ENCODE results near the gene ENOX1.

Gene ENOX1

GRCh38 chr13:43546251-43546650 is 240.5 kb downstream of the ENOX1 start:
- no peak for DNase-seq (ENCODE audit: low read depth in 2 of 2)

GRCh38 chr13:43545317-43545874 is 241.4 kb downstream of the ENOX1 start:
- no peak for DNase-seq (ENCODE audit: low read depth in 2 of 2)

GRCh38 chr13:43544631-43545030 is 242.1 kb downstream of the ENOX1 start:
- DNase-seq (ENCODE audit: low read depth in 2 of 2) = no peak

GRCh38 chr13:43544011-43544410 is 242.8 kb downstream of the ENOX1 start:
- no peak for DNase-seq (ENCODE audit: low read depth in 2 of 2)

GRCh38 chr13:43543331-43543730 is 243.4 kb downstream of the ENOX1 start:
- DNase-seq (ENCODE audit: low read depth in 2 of 2) = no peak

- no peak for DNase-seq (ENCODE audit: low read depth in 2 of 2)
Measured at GRCh38 chr13:43537124-43537523, 249.6 kb downstream of the ENOX1 start.

- no peak for DNase-seq (ENCODE audit: low read depth in 2 of 2)
Measured at GRCh38 chr13:43529796-43530195, 257.0 kb downstream of the ENOX1 start.

- no peak for DNase-seq (ENCODE audit: low read depth in 2 of 2)
Measured at GRCh38 chr13:43528992-43529391, 257.8 kb downstream of the ENOX1 start.

GRCh38 chr13:43522788-43523187 is 264.0 kb downstream of the ENOX1 start:
- DNase-seq (ENCODE audit: low read depth in 2 of 2) = no peak

- no peak for DNase-seq (ENCODE audit: low read depth in 2 of 2)
Measured at GRCh38 chr13:43520351-43520750, 266.4 kb downstream of the ENOX1 start.

- DNase-seq (ENCODE audit: low read depth in 2 of 2) = no peak
Measured at GRCh38 chr13:43518833-43519232, 267.9 kb downstream of the ENOX1 start.

GRCh38 chr13:43516401-43516833 is 270.4 kb downstream of the ENOX1 start:
- no peak for DNase-seq (ENCODE audit: low read depth in 2 of 2)

- no peak for DNase-seq (ENCODE audit: low read depth in 2 of 2)
Measured at GRCh38 chr13:43515531-43515930, 271.2 kb downstream of the ENOX1 start.

GRCh38 chr13:43514311-43514710 is 272.5 kb downstream of the ENOX1 start:
- no peak for DNase-seq (ENCODE audit: low read depth in 2 of 2)

- no peak for DNase-seq (ENCODE audit: low read depth in 2 of 2)
Measured at GRCh38 chr13:43512221-43512620, 274.6 kb downstream of the ENOX1 start.

GRCh38 chr13:43510956-43511901 is 275.5 kb downstream of the ENOX1 start:
- DNase-seq (ENCODE audit: low read depth in 2 of 2) = no peak

- no peak for DNase-seq (ENCODE audit: low read depth in 2 of 2)
Measured at GRCh38 chr13:43495732-43496131, 291.0 kb downstream of the ENOX1 start.

GRCh38 chr13:43494206-43494605 is 292.6 kb downstream of the ENOX1 start:
- no peak for DNase-seq (ENCODE audit: low read depth in 2 of 2)

- DNase-seq (ENCODE audit: low read depth in 2 of 2) = no peak
Measured at GRCh38 chr13:43493496-43494000, 293.2 kb downstream of the ENOX1 start.

GRCh38 chr13:43492745-43493144 is 294.0 kb downstream of the ENOX1 start:
- DNase-seq (ENCODE audit: low read depth in 2 of 2) = no peak

- no peak for DNase-seq (ENCODE audit: low read depth in 2 of 2)
Measured at GRCh38 chr13:43492311-43492710, 294.5 kb downstream of the ENOX1 start.

- DNase-seq (ENCODE audit: low read depth in 2 of 2) = no peak
Measured at GRCh38 chr13:43489233-43489632, 297.5 kb downstream of the ENOX1 start.

- no peak for DNase-seq (ENCODE audit: low read depth in 2 of 2)
Measured at GRCh38 chr13:43487885-43488284, 298.9 kb downstream of the ENOX1 start.

Measured in activated CD4-positive, alpha-beta T cell treated with anti-CD3 and anti-CD28 coated beads for 24 hours (primary cell).